CD4-positive, alpha-beta T cell treated with Interleukin-21 for 1 hour (primary cell): Measurements from ENCODE around the gene LRRC51.
"Not testable (repeated sequence)": the region's sequence is repeated elsewhere in the genome, so short reads cannot be mapped to it uniquely, and the experiment has no call there.

ENCODE experiments used
- DNase-seq: peaks from one replicate; pipeline ENCODE4 v3.0.0-alpha.2; 2020

The LRRC51 gene

DNA sequence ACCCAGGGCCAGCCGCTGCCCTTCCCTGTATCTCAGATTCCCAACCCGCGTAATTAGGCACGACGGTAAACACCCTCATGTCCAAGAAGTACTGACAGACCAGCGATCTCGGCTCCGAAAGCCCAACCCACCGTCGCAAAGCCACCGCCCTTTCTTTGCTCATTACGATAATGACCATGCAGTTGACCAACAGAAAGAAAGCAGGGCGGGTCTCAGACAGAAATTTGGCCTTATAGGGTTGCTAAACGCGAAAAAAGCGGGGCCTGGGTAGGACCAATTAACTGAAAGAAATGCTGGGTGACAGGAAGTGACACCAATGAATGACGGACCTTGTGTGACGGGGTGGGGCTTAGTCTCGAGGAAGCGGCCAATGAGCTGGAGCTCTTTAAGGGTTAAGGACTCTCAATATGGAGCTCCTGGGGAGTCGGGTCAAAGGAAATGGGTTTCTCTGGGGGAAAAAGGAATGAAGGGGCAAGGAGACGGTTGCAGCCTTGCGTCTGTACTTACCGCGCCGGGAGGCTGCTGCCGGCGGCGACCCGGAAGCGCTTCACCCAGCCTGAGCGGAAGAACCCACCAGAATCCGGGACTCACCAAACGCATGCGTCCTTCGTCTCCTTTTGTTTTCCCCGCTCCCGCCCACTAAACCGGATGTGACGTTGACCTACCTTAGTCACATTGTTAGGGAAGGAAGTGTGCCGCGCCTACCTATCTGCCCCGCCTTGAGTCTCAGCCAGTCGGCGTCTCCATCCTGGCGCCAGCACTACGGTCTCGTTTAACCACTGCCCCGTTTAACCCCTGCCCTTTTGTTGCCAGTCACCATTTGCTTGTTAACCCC is 31.7 kb downstream of the LRRC51 start, which contains the start of gene ANAPC15:
ANAPC15 (minus strand) TSS at position 553 of the 835 bp plus-strand sequence. CDS start 1,419 bp downstream, outside the sequence.
- peak; percentile 99 for DNase-seq

DNA sequence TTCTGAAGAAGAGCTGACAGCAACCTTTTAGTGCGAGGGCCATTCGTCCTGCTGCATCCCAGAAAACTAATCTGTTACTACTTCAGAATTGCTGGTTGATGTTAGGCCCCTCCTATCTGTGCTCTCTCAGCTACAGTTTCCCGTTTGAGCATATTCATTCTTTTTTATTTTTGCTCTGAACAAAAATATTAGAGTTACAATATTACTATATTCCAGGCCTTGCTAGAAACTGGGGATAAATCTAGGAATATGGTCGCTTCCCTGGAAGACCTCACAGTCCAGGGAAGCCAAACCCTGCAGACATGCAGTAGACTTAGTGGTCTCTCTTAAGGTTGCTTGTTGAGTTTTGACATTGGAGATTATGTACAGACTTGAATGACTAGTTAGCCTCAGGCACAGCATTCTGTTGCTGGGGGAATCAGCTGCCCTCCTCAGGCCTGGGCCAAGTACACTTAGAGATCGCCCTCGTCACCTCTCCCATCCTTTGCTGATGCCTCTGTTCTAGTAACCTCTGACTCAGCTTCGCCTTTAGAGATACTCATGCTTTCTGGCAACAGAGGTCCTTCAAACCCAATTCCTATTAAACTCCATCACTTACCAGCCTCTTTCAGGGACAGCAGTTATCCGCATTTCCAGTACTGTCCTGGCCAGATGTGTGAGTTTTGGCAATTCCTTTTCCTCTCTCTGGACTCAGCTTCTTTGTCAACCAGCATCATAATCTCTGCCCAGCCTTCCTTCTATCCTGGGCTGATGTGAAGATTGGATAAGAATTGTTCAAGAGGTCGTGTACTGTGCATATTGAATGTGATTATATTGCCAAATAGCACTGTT is 32.5 kb downstream of the LRRC51 start:
- DNase-seq, result no peak

DNA sequence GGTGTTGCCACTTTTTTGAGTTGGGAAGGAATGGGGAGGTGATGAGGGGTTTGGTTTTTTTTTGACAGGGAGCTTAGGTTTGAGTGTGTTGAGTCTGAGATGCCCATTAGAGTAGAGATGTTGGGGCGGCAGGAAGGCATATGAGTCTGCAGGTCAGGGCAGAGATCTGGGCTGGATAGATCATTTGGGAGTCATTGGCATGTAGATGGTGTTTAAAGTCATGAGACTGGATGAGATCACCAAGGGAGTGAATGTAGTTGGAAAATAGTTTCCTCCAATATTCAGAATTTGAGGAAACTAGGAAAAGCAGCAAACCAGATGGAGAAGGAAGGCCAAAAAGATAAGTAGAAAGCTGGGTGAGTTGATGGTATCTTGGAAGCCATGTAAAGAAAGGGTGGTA is 33.9 kb downstream of the LRRC51 start:
- DNase-seq, result no peak

DNA sequence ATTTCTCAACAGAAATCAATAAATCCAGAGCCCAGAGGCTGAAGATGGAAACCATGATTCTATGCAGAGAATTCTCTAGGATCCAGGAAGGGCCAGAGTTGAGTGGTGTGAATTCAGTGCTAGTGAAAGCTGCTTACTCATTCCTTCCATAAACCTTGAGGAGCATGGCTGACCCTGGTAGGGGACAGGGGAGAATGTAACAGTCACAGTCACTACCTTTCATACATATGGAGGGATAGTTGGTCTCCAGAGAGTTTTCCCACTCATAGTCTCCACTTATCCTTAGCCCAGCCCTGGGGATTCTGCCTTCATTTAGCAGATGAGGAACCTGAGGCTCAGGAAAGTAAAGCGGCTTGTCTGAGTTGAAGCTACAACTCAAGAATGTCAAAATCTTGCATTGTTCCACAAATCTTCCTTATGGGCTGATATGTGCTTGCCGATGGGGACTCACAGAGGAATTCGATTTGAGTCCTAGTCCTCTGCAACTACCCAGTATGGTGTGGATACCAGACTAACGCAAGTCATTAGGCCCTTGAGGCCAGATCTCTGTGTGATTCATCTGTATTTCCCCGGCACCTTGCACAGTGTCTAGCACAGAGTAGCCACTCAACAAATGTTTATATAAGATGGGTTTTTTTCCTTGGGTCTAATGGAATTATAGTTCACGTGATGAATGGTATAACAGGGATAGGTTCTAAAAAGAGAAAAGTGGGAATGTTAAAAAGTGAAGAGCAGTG is 35.5 kb downstream of the LRRC51 start:
- DNase-seq, result no peak

DNA sequence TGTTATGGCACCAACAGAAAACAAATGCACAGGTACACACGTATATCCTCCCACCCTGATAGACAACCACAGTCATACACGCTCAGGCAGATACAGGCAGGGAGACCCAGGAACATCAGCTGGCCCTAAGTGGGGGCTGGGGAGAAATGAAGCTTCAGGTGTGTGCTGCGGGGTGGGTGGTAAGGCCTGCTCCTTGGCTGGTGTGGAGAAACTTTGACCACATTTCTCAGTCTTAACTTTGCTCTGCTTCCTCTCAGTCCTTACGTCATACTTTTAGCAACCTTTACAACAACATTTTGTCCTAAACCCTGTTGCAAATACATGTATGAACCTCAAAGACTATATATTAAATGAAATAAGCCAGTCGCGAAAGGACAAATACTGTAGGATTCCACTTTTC is 38.5 kb downstream of the LRRC51 start:
- no peak for DNase-seq

DNA sequence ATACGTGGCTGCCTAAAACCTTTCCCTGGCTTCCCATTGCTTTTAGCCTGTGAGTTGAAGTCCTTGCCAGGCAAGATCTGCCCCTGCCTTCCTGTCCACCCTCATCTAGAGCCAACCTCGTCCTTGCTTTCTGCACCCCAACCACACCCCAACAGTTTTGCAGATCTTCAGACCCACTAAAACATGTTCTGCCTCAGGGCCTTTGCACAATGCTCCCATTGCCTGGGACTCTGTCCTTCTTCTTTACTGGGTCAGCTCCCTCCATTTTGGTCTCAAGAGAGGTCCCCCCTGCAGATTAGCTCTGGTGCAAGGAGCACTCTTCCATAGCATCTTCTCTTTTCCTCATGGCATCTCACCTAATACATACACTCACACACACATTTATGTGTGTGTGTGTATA is 40.3 kb downstream of the LRRC51 start:
- no peak for DNase-seq

DNA sequence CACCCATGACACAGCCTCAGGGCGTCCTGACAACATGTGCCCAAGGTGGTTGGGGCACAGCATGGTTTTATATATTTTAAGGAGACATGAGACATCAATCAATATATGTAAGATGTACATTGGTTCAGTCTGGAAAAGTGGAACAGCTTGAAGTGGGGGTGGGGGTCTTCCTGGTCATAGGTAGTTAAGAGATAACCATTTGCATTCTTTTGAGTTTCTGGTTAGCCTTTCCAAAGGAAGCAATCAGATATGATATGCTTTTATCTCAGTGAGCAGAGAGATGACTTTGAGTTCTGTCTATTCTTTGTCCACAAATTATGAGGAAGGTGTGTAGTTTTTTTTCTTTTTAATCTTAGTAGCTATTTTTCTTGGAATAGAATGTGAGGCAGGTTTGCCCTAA is 42.0 kb downstream of the LRRC51 start:
- no peak for DNase-seq

DNA sequence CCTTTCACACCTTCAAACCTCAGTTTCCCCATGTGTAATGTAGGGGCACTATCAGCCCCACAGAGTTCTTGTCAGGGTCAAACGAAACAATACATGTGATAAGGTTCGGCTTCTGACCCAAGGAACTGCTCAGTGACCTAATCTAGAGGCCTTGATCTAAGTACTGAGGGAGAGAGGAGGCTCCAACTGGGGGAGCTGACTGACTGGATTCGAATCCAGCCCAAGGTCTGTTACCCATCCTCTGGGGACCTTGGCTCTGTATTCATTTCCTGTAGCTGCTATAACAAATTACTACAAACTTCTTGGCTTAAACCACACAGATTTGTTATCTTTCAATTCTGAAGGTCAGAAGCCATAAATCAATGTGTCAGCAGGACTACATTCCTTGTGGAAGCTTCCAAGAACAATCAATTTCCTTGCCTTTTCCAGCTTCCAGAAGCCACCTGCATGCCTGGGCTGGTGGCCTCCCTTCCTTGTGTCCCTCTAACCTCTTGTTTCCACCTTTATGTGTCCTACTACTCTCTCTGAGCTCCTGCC is 42.5 kb downstream of the LRRC51 start:
- no peak for DNase-seq

DNA sequence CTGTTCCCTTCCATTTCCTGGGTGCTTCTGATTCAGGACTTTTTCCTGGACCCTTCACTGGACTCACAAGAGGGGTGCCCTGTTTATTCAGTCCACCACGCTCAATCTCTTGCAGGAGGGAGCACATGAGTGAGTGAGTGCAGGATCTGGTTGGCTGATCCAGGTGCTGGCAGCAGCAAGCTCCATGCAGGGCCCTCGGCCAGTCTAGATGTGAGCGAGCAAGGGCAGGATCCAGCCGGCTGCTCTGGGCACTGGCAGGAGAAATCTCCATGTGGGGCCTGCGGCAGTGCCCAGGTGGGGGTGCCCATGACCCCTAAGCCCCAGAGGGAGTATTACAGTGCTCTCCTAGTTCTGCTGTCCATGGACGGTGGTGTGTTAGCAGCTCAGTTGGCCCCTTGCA is 43.4 kb downstream of the LRRC51 start:
- DNase-seq, result no peak

DNA sequence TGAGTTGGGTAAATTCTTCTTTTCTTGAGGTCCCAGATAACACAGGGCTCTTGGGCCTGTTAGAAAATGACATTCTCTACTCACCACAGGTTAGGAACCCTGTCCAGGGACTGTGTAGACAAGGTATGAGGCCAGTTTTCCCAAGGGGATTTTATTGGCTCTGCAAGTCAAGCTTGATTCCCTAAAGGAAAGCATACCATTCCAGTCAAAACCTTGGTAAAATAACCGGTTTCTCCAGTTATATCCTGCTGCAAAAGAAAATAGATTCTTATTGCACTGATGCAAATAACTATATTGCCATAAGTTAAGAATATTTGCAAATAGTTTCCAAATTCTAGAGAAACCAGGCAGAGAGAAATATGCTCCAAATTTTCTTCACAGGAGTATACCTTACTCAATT is 45.3 kb downstream of the LRRC51 start:
- DNase-seq, result no peak

GRCh38 chr11:72127923-72128322 is 47.3 kb downstream of the LRRC51 start:
- no peak for DNase-seq

- no peak for DNase-seq
These were observed 48.7 kb downstream of the LRRC51 start for GRCh38 chr11:72129381-72129780.

DNA sequence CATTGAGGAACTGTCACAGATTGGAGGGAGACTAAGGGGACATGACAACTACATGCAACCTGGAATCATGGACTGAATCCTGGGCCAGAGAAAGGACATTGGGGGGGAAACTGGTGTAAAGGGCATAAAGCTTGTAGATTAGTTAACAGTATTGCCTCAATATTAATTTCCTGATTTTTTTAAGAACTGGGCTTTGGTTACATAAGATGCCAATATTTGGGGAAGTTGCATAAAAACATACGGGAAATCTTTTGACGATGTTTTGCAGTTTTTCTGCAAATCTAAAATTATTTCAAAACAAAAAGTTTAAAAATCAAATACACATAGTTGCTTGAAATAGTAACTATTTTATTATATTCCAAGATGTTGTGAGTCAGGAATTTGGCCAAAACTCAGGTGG is 52.0 kb downstream of the LRRC51 start:
- no peak for DNase-seq

GRCh38 chr11:72135473-72135872 is 54.8 kb downstream of the LRRC51 start, which contains the start of gene FOLR3:
Gene FOLR3, plus strand, starts transcription at chr11:72135725. Its CDS starts 228 bp downstream, at chr11:72135953.
- DNase-seq, result not testable (repeated sequence)

- DNase-seq, result no peak
These were observed 55.4 kb downstream of the LRRC51 start for GRCh38 chr11:72135891-72136683.

DNA sequence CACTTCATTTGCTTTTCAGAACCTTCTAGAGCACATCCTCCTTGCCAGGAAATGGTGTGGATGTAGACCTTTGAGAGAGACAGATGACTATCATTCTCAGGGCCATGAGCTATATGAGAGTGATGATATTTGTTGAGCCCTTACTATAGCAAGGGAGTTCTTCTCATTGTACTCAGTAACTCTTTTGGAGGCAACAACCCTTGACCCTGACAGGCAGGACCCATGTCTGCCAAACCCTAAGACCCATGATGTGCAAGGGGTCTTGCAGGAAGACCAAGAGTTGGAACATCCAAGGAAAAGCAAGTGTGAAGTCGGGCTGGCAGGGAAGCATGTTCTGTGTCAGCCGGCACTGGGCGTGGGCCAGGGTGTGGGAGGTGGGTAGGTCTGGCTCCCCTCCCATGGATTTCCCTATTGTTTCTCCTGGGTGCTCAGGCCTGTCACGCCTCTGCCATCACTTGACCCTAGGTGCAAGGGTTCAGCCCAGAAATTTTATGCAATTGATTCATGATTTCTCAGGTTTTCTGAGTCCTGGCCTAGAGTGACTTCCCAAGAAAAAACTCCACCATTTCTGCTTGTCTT is 56.1 kb downstream of the LRRC51 start:
- no peak for DNase-seq

DNA sequence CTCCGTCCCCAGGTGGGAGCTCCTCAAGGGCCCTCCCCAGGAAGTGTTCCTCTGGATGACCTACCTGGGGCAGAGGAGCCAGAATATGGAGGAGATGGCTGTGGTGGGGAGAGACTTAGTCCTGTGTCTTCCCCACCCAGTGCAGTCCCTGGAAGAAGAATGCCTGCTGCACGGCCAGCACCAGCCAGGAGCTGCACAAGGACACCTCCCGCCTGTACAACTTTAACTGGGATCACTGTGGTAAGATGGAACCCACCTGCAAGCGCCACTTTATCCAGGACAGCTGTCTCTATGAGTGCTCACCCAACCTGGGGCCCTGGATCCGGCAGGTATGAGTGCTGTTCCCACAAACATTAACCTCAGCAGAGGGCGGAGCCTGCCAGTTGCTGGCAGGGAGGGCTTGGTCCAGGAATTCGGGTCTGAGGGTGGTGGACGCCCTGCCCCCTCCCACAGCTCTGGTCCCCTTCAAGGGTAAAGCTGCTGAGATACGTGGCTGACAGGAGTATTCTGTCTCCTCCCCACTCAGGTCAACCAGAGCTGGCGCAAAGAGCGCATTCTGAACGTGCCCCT is 58.3 kb downstream of the LRRC51 start:
- DNase-seq, result no peak

DNA sequence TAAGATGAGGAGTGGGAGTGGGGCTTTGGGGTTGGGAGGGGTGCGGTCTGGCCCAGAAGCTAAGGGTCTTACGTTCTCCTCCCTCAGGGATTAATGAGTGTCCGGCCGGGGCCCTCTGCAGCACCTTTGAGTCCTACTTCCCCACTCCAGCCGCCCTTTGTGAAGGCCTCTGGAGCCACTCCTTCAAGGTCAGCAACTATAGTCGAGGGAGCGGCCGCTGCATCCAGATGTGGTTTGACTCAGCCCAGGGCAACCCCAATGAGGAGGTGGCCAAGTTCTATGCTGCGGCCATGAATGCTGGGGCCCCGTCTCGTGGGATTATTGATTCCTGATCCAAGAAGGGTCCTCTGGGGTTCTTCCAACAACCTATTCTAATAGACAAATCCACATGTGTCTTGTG is 58.9 kb downstream of the LRRC51 start:
- no peak for DNase-seq

DNA sequence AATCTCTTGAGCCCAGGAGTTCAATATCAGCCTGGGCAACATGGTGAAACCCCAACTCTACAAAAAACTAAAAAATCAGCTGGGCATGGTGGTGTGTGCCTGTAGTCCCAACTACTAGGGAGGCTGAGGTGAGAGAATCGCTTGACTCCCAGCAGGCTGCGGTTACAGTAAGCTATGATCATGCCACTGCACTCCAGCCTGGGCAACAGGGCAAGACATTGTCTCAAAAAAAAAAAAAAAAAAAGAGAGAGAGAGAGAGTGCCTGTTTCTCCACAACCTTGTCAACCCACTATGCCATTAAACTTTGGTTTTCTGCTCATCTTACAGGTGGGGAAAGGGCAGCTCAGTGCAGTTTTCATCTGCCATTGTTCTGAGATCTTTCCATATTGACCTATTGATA is 60.0 kb downstream of the LRRC51 start:
- no peak for DNase-seq

GRCh38 chr11:72141066-72141465 is 60.4 kb downstream of the LRRC51 start:
- no peak for DNase-seq

GRCh38 chr11:72142086-72142485 is 61.4 kb downstream of the LRRC51 start:
- DNase-seq, result not testable (repeated sequence)
